ENCODE measurements around the gene NUDT3. TPM values are rescaled to one million over a fixed set of nuclear protein-coding genes. Genes with fewer than 3 reads are reported as not detected.

The NUDT3 gene
- total RNA-seq, 6 experiments from 2014 or later, result 14.5 to 22.7 (median 16.7) TPM

- ATAC-seq (no peak), DNase-seq (peak in 2 of 3 donors; percentile 38 to 46)
- no peak overlapping the region for H3K4me3 ChIP-seq
- H3K27me3 ChIP-seq, result no peaks in the 10 kb centered on the region
- no peaks in the 10 kb centered on the region for H3K9me3 ChIP-seq
- intact Hi-C loops (cut with DNase I), result loop anchor here in 1 of 2 donors (10.0 kb wide), 1 partner anchor 174 kb away; no protein-coding TSS in a partner anchor
- TF ChIP-seq CTCF (IDR thresholded peaks at IDR 0.05) (no peak), POLR2A (IDR thresholded peaks at IDR 0.05) (no peak)
- peaks cover 0 to 12% (median 3%) of the 10 kb centered on the region in 4 donors for H3K4me1 ChIP-seq
- no peak overlapping the region for H3K27ac ChIP-seq
- no peaks in the 10 kb centered on the region for H3K36me3 ChIP-seq
- WGBS (ENCODE audit: insufficient coverage, low coverage, low lambda C conversion rate, missing lambda C conversion rate), result 70% methylated on average over 8 of the region's 22 CpGs
These were observed 151.9 kb downstream of the NUDT3 start for GRCh38 chr6:34240329-34241248.

DNA sequence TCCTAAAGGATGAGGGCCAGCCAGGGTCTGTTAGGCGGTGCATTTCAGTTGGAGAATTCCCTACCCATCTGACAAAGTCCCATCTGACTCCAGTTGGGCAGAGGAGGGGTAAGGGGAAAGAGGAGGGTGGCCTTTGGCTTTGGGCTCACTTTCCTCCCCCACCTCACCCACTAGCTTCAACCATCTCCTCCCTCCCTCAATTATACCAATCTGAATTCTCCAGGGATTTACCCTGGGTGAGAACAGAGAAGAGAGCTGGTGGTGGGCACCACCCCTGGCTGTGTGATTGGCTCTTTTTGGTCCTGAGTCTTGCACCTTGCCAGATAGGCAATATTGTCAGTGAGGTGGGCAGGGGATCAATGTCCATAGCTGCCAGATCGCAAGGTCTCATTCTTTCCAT is 152.6 kb downstream of the NUDT3 start:
- Histone ChIP-seq H3K9me3 (no peaks in the 10 kb centered on the region), H3K27ac (no peak overlapping the region), H3K4me1 (peaks cover 0 to 14% (median 3%) of the 10 kb centered on the region in 4 donors), H3K36me3 (no peaks in the 10 kb centered on the region), H3K27me3 (no peaks in the 10 kb centered on the region), H3K4me3 (no peak overlapping the region)
- DNase-seq, result peak in 1 of 3 donors; percentile 1
- no peak for ATAC-seq
- intact Hi-C loops (cut with DNase I), result loop anchor here in 1 of 2 donors (10.0 kb wide), 1 partner anchor 175 kb away; no protein-coding TSS in a partner anchor
- 92% methylated on average over 2 of the region's 2 CpGs for WGBS (ENCODE audit: insufficient coverage, low coverage, low lambda C conversion rate, missing lambda C conversion rate)
- TF ChIP-seq CTCF (IDR thresholded peaks at IDR 0.05), result no peak
- no peak for TF ChIP-seq POLR2A (IDR thresholded peaks at IDR 0.05)

GRCh38 chr6:34239500-34239825 is 153.0 kb downstream of the NUDT3 start:
- Histone ChIP-seq H3K4me1 (peaks cover 0 to 14% (median 3%) of the 10 kb centered on the region in 4 donors), H3K27ac (no peak overlapping the region), H3K36me3 (no peaks in the 10 kb centered on the region), H3K4me3 (no peak overlapping the region), H3K9me3 (no peaks in the 10 kb centered on the region), H3K27me3 (no peaks in the 10 kb centered on the region)
- WGBS (ENCODE audit: insufficient coverage, low coverage, low lambda C conversion rate, missing lambda C conversion rate), result 85% methylated on average over 3 of the region's 3 CpGs
- TF ChIP-seq CTCF (IDR thresholded peaks at IDR 0.05) (no peak), POLR2A (IDR thresholded peaks at IDR 0.05) (no peak)
- ATAC-seq, result no peak
- peak in 1 of 3 donors; percentile 2 for DNase-seq
- intact Hi-C loops (cut with DNase I), result no loop called here

- no peak overlapping the region for H3K27ac ChIP-seq
These were observed 153.6 kb downstream of the NUDT3 start for GRCh38 chr6:34238585-34239499.

More at GRCh38 chr6:34238585-34239499, 153.6 kb downstream of the NUDT3 start:
- Histone ChIP-seq H3K27me3 (no peaks in the 10 kb centered on the region), H3K4me1 (peaks cover 0 to 14% (median 3%) of the 10 kb centered on the region in 4 donors), H3K36me3 (no peaks in the 10 kb centered on the region), H3K9me3 (no peaks in the 10 kb centered on the region), H3K4me3 (no peak overlapping the region)
- WGBS (ENCODE audit: insufficient coverage, low coverage, low lambda C conversion rate, missing lambda C conversion rate), result 69% methylated on average over 13 of the region's 14 CpGs
- intact Hi-C loops (cut with DNase I), result no loop called here
- DNase-seq (peak in 2 of 3 donors; percentile 40 to 50), ATAC-seq (no peak)
- no peak for TF ChIP-seq CTCF (IDR thresholded peaks at IDR 0.05)
- TF ChIP-seq POLR2A (IDR thresholded peaks at IDR 0.05), result no peak
